Left lung (tissue), 10 donors: ENCODE measurements around the gene GTPBP10. TPM values are rescaled to one million over a fixed set of nuclear protein-coding genes. Genes with fewer than 3 reads are reported as not detected.

Experiments
- ATAC-seq: fragments of 200-7000 bp; cut with Tn5 transposase; one replicate; pipeline ENCODE4 v1.9.1; 2020; ENCODE audit warnings: moderate library complexity
- DNase-seq, 4 donors: peaks; one replicate each; pipeline ENCODE4 v3.0.0-alpha.2; 2013 to 2020
- H3K27ac ChIP-seq, 2 donors: fragments of 200-600 bp; sonication (generic) in 1 of 2; one replicate each; pipeline versions ENCODE4 v1.5.0 to v1.8.0; 2020 to 2021
- H3K27me3 ChIP-seq, 2 donors: fragments of 200-600 bp; sonication (generic) in 1 of 2; one replicate each; pipeline versions ENCODE4 v1.5.0 to v1.8.0; 2020 to 2021
- H3K36me3 ChIP-seq, 2 donors: fragments of 200-600 bp; sonication (generic) in 1 of 2; one replicate each; pipeline versions ENCODE4 v1.5.0 to v1.8.0; 2020 to 2021
- H3K4me1 ChIP-seq, 2 donors: fragments of 200-600 bp; one replicate each; pipeline ENCODE4 v1.8.0; 2021
- H3K4me3 ChIP-seq, 2 donors: fragments of 200-600 bp; sonication (generic) in 1 of 2; one replicate each; pipeline versions ENCODE4 v1.5.0 to v1.8.0; 2020 to 2021; ENCODE audit warnings: mild to moderate bottlenecking in 1 of 2
- H3K9me3 ChIP-seq, 2 donors: fragments of 200-600 bp; sonication (generic) in 1 of 2; one replicate each; pipeline versions ENCODE4 v1.5.0 to v1.8.0; 2020 to 2021
- CTCF ChIP-seq, 2 donors: fragments of 200-600 bp; sonication (generic) in 1 of 2; IDR thresholded peaks; one replicate each; pipeline versions ENCODE4 v1.5.0 to v1.8.0; 2021; ENCODE audit warnings: antibody characterized with exemption in 2 of 2
- intact Hi-C, 2 donors: fragments of 100-400 bp; cut with DNase I; formaldehyde crosslinking; loops; one replicate each; pipeline versions ENCODE4 v1.11.2 to v1.14.2; 2022
- polyA plus RNA-seq, 6 donors: library from polyadenylated mRNA; unstranded; fragments of 120-200 nt; gene quantifications; one replicate each; pipeline ENCODE4 v1.2.1, GENCODE V29; 2013; ENCODE audit not compliant: insufficient read length in 6 of 6
- total RNA-seq, 2 donors: library from RNA; stranded (reverse); fragmentation: NEBNext Ultra II Directional; extraction: Animal tissue kit (Norgen Biotek cat#: 25700); gene quantifications; one replicate each; pipeline ENCODE4 v1.2.1, GENCODE V29; 2021
- donor health status: DM: no; HTN: yes; CAD: no.
- donor health status: DM: no; HTN: no; CAD: no.

Gene GTPBP10
- total and polyA plus RNA-seq, 8 donors, result 15.5 to 26.5 (median 23.7) TPM

GRCh38 chr7:90403174-90404113 is 56.9 kb downstream of the GTPBP10 start, which contains the start of gene CLDN12:
Gene CLDN12 (plus strand): TSS chr7:90403461. CDS start chr7:90412677, 9,216 bp downstream.
- Histone ChIP-seq H3K9me3 (peaks cover 0 to 6% of the 10 kb centered on the region in 2 donors), H3K27ac (peak within 1 kb of the TSS; percentile 81 to 95), H3K36me3 (peaks cover 0 to 14% of the 10 kb centered on the region in 2 donors), H3K4me1 (peaks cover 4 to 11% of the 10 kb centered on the region in 2 donors), H3K4me3 (peak within 1 kb of the TSS; percentile 52 to 53), H3K27me3 (no peaks in the 10 kb centered on the region)
- DNase-seq, result peak; percentile 81 to 95 (median 90)
- intact Hi-C loops, result no loop called here
- no peak for TF ChIP-seq CTCF (IDR thresholded peaks at IDR 0.05)
- ATAC-seq, result peak; percentile 95

GRCh38 chr7:90404777-90405176 is 58.3 kb downstream of the GTPBP10 start:
- peak in 1 of 4 donors; percentile 40 for DNase-seq
- H3K4me3 ChIP-seq, result peak overlapping the region in 1 of 2 donors; percentile 52
- no peak for ATAC-seq

GRCh38 chr7:90407484-90407821 is 60.9 kb downstream of the GTPBP10 start:
- no peak overlapping the region for H3K27ac ChIP-seq
- TF ChIP-seq CTCF (IDR thresholded peaks at IDR 0.05), result no peak
- no peak overlapping the region for H3K4me3 ChIP-seq
- no peaks in the 10 kb centered on the region for H3K27me3 ChIP-seq
- DNase-seq (no peak), ATAC-seq (no peak)
- H3K36me3 ChIP-seq, result peaks cover 0 to 25% of the 10 kb centered on the region in 2 donors
- no peaks in the 10 kb centered on the region for H3K9me3 ChIP-seq
- peaks cover 8 to 10% of the 10 kb centered on the region in 2 donors for H3K4me1 ChIP-seq
- intact Hi-C loops, result no loop called here

More at GRCh38 chr7:90404777-90405176, 58.3 kb downstream of the GTPBP10 start:
- Histone ChIP-seq H3K9me3 (no peaks in the 10 kb centered on the region), H3K4me1 (peaks cover 4 to 11% of the 10 kb centered on the region in 2 donors), H3K27ac (peak overlapping the region; percentile 81 to 95), H3K27me3 (no peaks in the 10 kb centered on the region), H3K36me3 (peaks cover 0 to 23% of the 10 kb centered on the region in 2 donors)
- intact Hi-C loops, result no loop called here
- TF ChIP-seq CTCF (IDR thresholded peaks at IDR 0.05), result no peak

- intact Hi-C loops, result no loop called here
- Histone ChIP-seq H3K4me3 (no peak overlapping the region), H3K36me3 (peaks cover 0 to 30% of the 10 kb centered on the region in 2 donors), H3K27ac (no peak overlapping the region), H3K9me3 (no peaks in the 10 kb centered on the region), H3K27me3 (no peaks in the 10 kb centered on the region), H3K4me1 (peaks cover 4 to 5% of the 10 kb centered on the region in 2 donors)
- DNase-seq, result no peak
- TF ChIP-seq CTCF (IDR thresholded peaks at IDR 0.05), result no peak
- ATAC-seq, result no peak
These were observed 61.6 kb downstream of the GTPBP10 start for GRCh38 chr7:90408142-90408541.

- Histone ChIP-seq H3K9me3 (no peaks in the 10 kb centered on the region), H3K4me3 (no peak overlapping the region), H3K27me3 (no peaks in the 10 kb centered on the region), H3K36me3 (peaks cover 0 to 34% of the 10 kb centered on the region in 2 donors), H3K27ac (no peak overlapping the region), H3K4me1 (peaks cover 4 to 5% of the 10 kb centered on the region in 2 donors)
- ATAC-seq (no peak), DNase-seq (no peak)
- intact Hi-C loops, result no loop called here
- no peak for TF ChIP-seq CTCF (IDR thresholded peaks at IDR 0.05)
These were observed 63.2 kb downstream of the GTPBP10 start for GRCh38 chr7:90409667-90410066.
